Hematopoietic multipotent progenitor cell treated with erythropoietin and hydrocortisone succinate and interleukin-3 and kit ligand, for 4 days (in vitro differentiated cells): ENCODE data around the gene ZNF146.
"Not testable (repeated sequence)": the region's sequence is repeated elsewhere in the genome, so short reads cannot be mapped to it uniquely, and the experiment has no call there.

ENCODE experiments used
- DNase-seq: peaks from one replicate; pipeline ENCODE4 v3.0.0-alpha.2; 2015

ZNF146 gene

GRCh38 chr19:36214386-36215275, at the start of gene ZNF146, which contains the start of gene ZNF565:
ZNF146 (plus strand) TSS chr19:36215106; CDS start chr19:36236441, 21,335 bp downstream.
ZNF565 (minus strand) TSS chr19:36214665; CDS start chr19:36201985, 12,680 bp downstream.
- DNase-seq: peak; percentile 100

- no peak for DNase-seq
Measured at GRCh38 chr19:36169084-36169760, 45.7 kb upstream of the ZNF146 start.

- no peak for DNase-seq
Measured at GRCh38 chr19:36172852-36173251, 42.1 kb upstream of the ZNF146 start.

- DNase-seq: not testable (repeated sequence)
Measured at GRCh38 chr19:36173846-36174245, 41.1 kb upstream of the ZNF146 start.

GRCh38 chr19:36179077-36179476, 35.8 kb upstream of the ZNF146 start:
- DNase-seq: not testable (repeated sequence)

GRCh38 chr19:36182612-36183244, 32.2 kb upstream of the ZNF146 start:
- no peak for DNase-seq

- no peak for DNase-seq
Measured at GRCh38 chr19:36183245-36183628, 31.7 kb upstream of the ZNF146 start.

GRCh38 chr19:36186722-36187121, 28.2 kb upstream of the ZNF146 start:
- not testable (repeated sequence) for DNase-seq

GRCh38 chr19:36196249-36196648, 18.7 kb upstream of the ZNF146 start:
- no peak for DNase-seq

GRCh38 chr19:36198119-36198518, 16.8 kb upstream of the ZNF146 start:
- no peak for DNase-seq

GRCh38 chr19:36201684-36202083, 13.2 kb upstream of the ZNF146 start:
- no peak for DNase-seq

- no peak for DNase-seq
Measured at GRCh38 chr19:36203293-36203692, 11.6 kb upstream of the ZNF146 start.

- DNase-seq: no peak
Measured at GRCh38 chr19:36207605-36208252, 7.2 kb upstream of the ZNF146 start.

GRCh38 chr19:36209372-36209771, 5.5 kb upstream of the ZNF146 start:
- no peak for DNase-seq

GRCh38 chr19:36210497-36210896, 4.4 kb upstream of the ZNF146 start:
- DNase-seq: no peak

GRCh38 chr19:36212895-36213294, 2.0 kb upstream of the ZNF146 start:
- no peak for DNase-seq

GRCh38 chr19:36215276-36216123, 594 bp downstream of the ZNF146 start:
- peak; percentile 63 for DNase-seq

GRCh38 chr19:36221474-36221873, 6.6 kb downstream of the ZNF146 start:
- DNase-seq: no peak

GRCh38 chr19:36222503-36222902, 7.6 kb downstream of the ZNF146 start:
- no peak for DNase-seq

- no peak for DNase-seq
Measured at GRCh38 chr19:36225219-36225892, 10.4 kb downstream of the ZNF146 start.

GRCh38 chr19:36233626-36234025, 18.7 kb downstream of the ZNF146 start:
- DNase-seq: not testable (repeated sequence)
